HEK293 (cell line): Measurements from ENCODE around the gene METTL16.
A peak's percentile ranks its signal among the peaks of the same experiment; 100 is the strongest.

Experiments used
- BCL11A ChIP-seq: fragments of 450-650 bp; formaldehyde crosslinking; IDR thresholded peaks from 2 replicates; pipeline ENCODE4 v1.5.1; 2016; ENCODE audit warnings: low read depth, missing biosample characterization, missing genetic modification characterization
- BCL11B ChIP-seq: fragments of 450-650 bp; formaldehyde crosslinking; IDR thresholded peaks from 2 replicates; pipeline ENCODE4 v1.5.1; 2016; ENCODE audit warnings: low read depth, missing biosample characterization, missing genetic modification characterization
- GLI4 ChIP-seq: fragments of 450-650 bp; formaldehyde crosslinking; IDR thresholded peaks from 2 replicates; pipeline ENCODE4 v1.5.1; 2016; ENCODE audit warnings: missing biosample characterization, missing genetic modification characterization
- GLIS1 ChIP-seq: fragments of 450-650 bp; formaldehyde crosslinking; IDR thresholded peaks from 2 replicates; pipeline ENCODE4 v1.5.1; 2016; ENCODE audit warnings: missing biosample characterization, missing genetic modification characterization
- HIC1 ChIP-seq: fragments of 450-650 bp; formaldehyde crosslinking; IDR thresholded peaks from 2 replicates; pipeline ENCODE4 v1.5.1; 2016; ENCODE audit warnings: missing biosample characterization, missing genetic modification characterization
- HOXA7 ChIP-seq: sonication (generic); formaldehyde crosslinking; IDR thresholded peaks from 2 replicates; pipeline ENCODE4 v1.8.1; 2022; ENCODE audit warnings: missing genetic modification reagents, borderline replicate concordance
- HOXD13 ChIP-seq: sonication (generic); formaldehyde crosslinking; IDR thresholded peaks from 2 replicates; pipeline ENCODE4 v1.8.0; 2022; ENCODE audit warnings: missing genetic modification reagents, borderline replicate concordance
- PRDM1 ChIP-seq: fragments of 450-650 bp; formaldehyde crosslinking; IDR thresholded peaks from 2 replicates; pipeline ENCODE4; 2016; ENCODE audit warnings: missing biosample characterization, missing genetic modification characterization
- SCRT2 ChIP-seq: fragments of 450-650 bp; formaldehyde crosslinking; IDR thresholded peaks from 2 replicates; pipeline ENCODE4 v1.5.1; 2016; ENCODE audit warnings: missing biosample characterization, missing genetic modification characterization
- SP7 ChIP-seq: fragments of 450-650 bp; formaldehyde crosslinking; IDR thresholded peaks from 2 replicates; pipeline ENCODE4 v1.5.1; 2016; ENCODE audit warnings: missing biosample characterization, missing genetic modification characterization
- WT1 ChIP-seq: fragments of 450-650 bp; formaldehyde crosslinking; IDR thresholded peaks from 2 replicates; pipeline ENCODE4 v1.5.1; 2016; ENCODE audit warnings: missing biosample characterization, missing genetic modification characterization
- ZBTB10 ChIP-seq: fragments of 450-650 bp; formaldehyde crosslinking; IDR thresholded peaks from 2 replicates; pipeline ENCODE4 v1.5.1; 2016; ENCODE audit warnings: missing biosample characterization, missing genetic modification characterization
- ZBTB17 ChIP-seq: fragments of 450-650 bp; formaldehyde crosslinking; IDR thresholded peaks from 2 replicates; pipeline ENCODE4 v1.5.1; 2016; ENCODE audit warnings: missing biosample characterization, missing genetic modification characterization
- ZFHX2 ChIP-seq: fragments of 450-650 bp; formaldehyde crosslinking; conservative IDR thresholded peaks from 2 replicates; pipeline ENCODE4 v1.5.1; 2016; ENCODE audit warnings: missing biosample characterization, missing genetic modification characterization
- ZNF133 ChIP-seq: fragments of 450-650 bp; formaldehyde crosslinking; IDR thresholded peaks from 2 replicates; pipeline ENCODE4 v1.5.1; 2016; ENCODE audit warnings: missing biosample characterization, missing genetic modification characterization
- ZNF266 ChIP-seq: fragments of 450-650 bp; formaldehyde crosslinking; IDR thresholded peaks from 2 replicates; pipeline ENCODE4 v1.5.1; 2016; ENCODE audit warnings: missing biosample characterization, missing genetic modification characterization, low read depth
- ZNF274 ChIP-seq, 2 experiments: fragments of 200-500 bp in 1 of 2; fragments of 450-650 bp in 1 of 2; sonication (Bioruptor generic) in 1 of 2; formaldehyde crosslinking in 1 of 2; IDR thresholded peaks; 2 replicates each; pipeline versions ENCODE4 v1.5.1 to v1.6.1; 2014 to 2016; ENCODE audit warnings: borderline replicate concordance in 1 of 2, inconsistent platforms in 1 of 2, low read length in 1 of 2, missing biosample characterization in 1 of 2, missing genetic modification characterization in 1 of 2
- ZNF324 ChIP-seq: fragments of 450-650 bp; formaldehyde crosslinking; IDR thresholded peaks from 2 replicates; pipeline ENCODE4 v1.5.1; 2016; ENCODE audit warnings: missing biosample characterization, missing genetic modification characterization
- ZNF335 ChIP-seq: fragments of 450-650 bp; formaldehyde crosslinking; conservative IDR thresholded peaks from 2 replicates; pipeline ENCODE4 v1.5.1; 2016; ENCODE audit warnings: missing biosample characterization, missing genetic modification characterization
- ZNF341 ChIP-seq: fragments of 450-650 bp; formaldehyde crosslinking; IDR thresholded peaks from 2 replicates; pipeline ENCODE4; 2016; ENCODE audit warnings: low read depth, missing biosample characterization, missing genetic modification characterization
- ZNF366 ChIP-seq: fragments of 450-650 bp; formaldehyde crosslinking; conservative IDR thresholded peaks from 2 replicates; pipeline ENCODE4 v1.5.1; 2016; ENCODE audit warnings: missing biosample characterization, missing genetic modification characterization
- ZNF391 ChIP-seq: fragments of 450-650 bp; formaldehyde crosslinking; IDR thresholded peaks from 2 replicates; pipeline ENCODE4 v1.5.1; 2016; ENCODE audit warnings: low read depth, missing biosample characterization, missing genetic modification characterization, borderline replicate concordance
- ZNF394 ChIP-seq: fragments of 450-650 bp; formaldehyde crosslinking; IDR thresholded peaks from 2 replicates; pipeline ENCODE4 v1.5.1; 2016; ENCODE audit warnings: missing biosample characterization, missing genetic modification characterization, mild to moderate bottlenecking, moderate library complexity, borderline replicate concordance
- ZNF560 ChIP-seq: fragments of 450-650 bp; formaldehyde crosslinking; IDR thresholded peaks from 2 replicates; pipeline ENCODE4 v1.5.1; 2017; ENCODE audit warnings: missing biosample characterization, missing genetic modification characterization, borderline replicate concordance
- ZNF624 ChIP-seq: fragments of 450-650 bp; formaldehyde crosslinking; IDR thresholded peaks from 2 replicates; pipeline ENCODE4 v1.5.1; 2017; ENCODE audit warnings: missing biosample characterization, missing genetic modification characterization
- ZNF654 ChIP-seq: fragments of 450-650 bp; formaldehyde crosslinking; IDR thresholded peaks from 2 replicates; pipeline ENCODE4 v1.5.1; 2016; ENCODE audit warnings: low read depth, missing biosample characterization, missing genetic modification characterization
- ZSCAN16 ChIP-seq: fragments of 450-650 bp; formaldehyde crosslinking; IDR thresholded peaks from 2 replicates; pipeline ENCODE4 v1.5.1; 2016; ENCODE audit warnings: missing biosample characterization, missing genetic modification characterization
- ZXDB ChIP-seq: fragments of 450-650 bp; formaldehyde crosslinking; IDR thresholded peaks from 2 replicates; pipeline ENCODE4 v1.5.1; 2016; ENCODE audit warnings: missing biosample characterization, missing genetic modification characterization
- TF ChIP-seq, protein P1 (sequence below): fragments of 450-650 bp; formaldehyde crosslinking; IDR thresholded peaks from 2 replicates; pipeline ENCODE4 v1.5.1; 2017; ENCODE audit warnings: missing biosample characterization, missing genetic modification characterization

Gene METTL16

GRCh38 chr17:2398655-2399571, 112.8 kb downstream of the METTL16 start (continued):
- TF ChIP-seq ZBTB10 (tag by site-specific recombination) (peak; percentile 30; the same call in 1 of the 2 replicates), GLIS1 (tag by site-specific recombination) (peak; percentile 73; the same call in 1 of the 2 replicates), BCL11A (tag by site-specific recombination) (peak; percentile 70; the same call in 1 of the 2 replicates), ZNF560 (tag by site-specific recombination) (no peak), ZNF266 (tag by site-specific recombination) (no peak), HOXA7 (CRISPR knock-in tag) (no peak), ZNF324 (tag by site-specific recombination) (0 out of 2 replicates have a peak, but pooled peaks have one; percentile 51), PRDM1 (tag by site-specific recombination) (peak; percentile 90), ZNF274 (IDR thresholded peaks at IDR 0.05; ENCODE audit: low read length) (no peak), ZNF274 (tag by site-specific recombination; IDR thresholded peaks at IDR 0.05; ENCODE audit: borderline replicate concordance) (no peak), ZBTB17 (tag by site-specific recombination) (peak; percentile 86), ZNF341 (tag by site-specific recombination) (peak; percentile 44), SP7 (tag by site-specific recombination) (peak; percentile 21; the same call in 1 of the 2 replicates), HOXD13 (CRISPR knock-in tag) (no peak), ZNF366 (tag by site-specific recombination) (peak; percentile 77), ZNF391 (tag by site-specific recombination) (0 out of 2 replicates have a peak, but pooled peaks have one; percentile 49), ZFHX2 (tag by site-specific recombination) (peak; percentile 21), ZSCAN16 (tag by site-specific recombination) (no peak), ZNF394 (0 out of 2 replicates have a peak, but pooled peaks have one; percentile 15), ZNF624 (tag by site-specific recombination) (no peak), SCRT2 (tag by site-specific recombination) (peak; percentile 93), ZNF133 (tag by site-specific recombination) (no peak), ZXDB (tag by site-specific recombination) (peak; percentile 45), BCL11B (tag by site-specific recombination) (peak; percentile 60; the same call in 1 of the 2 replicates), WT1 (tag by site-specific recombination) (peak; percentile 41), ZNF335 (tag by site-specific recombination) (peak; percentile 86), HIC1 (peak; percentile 72), ZNF654 (tag by site-specific recombination) (no peak), GLI4 (no peak)
- TF ChIP-seq, protein P1, sequence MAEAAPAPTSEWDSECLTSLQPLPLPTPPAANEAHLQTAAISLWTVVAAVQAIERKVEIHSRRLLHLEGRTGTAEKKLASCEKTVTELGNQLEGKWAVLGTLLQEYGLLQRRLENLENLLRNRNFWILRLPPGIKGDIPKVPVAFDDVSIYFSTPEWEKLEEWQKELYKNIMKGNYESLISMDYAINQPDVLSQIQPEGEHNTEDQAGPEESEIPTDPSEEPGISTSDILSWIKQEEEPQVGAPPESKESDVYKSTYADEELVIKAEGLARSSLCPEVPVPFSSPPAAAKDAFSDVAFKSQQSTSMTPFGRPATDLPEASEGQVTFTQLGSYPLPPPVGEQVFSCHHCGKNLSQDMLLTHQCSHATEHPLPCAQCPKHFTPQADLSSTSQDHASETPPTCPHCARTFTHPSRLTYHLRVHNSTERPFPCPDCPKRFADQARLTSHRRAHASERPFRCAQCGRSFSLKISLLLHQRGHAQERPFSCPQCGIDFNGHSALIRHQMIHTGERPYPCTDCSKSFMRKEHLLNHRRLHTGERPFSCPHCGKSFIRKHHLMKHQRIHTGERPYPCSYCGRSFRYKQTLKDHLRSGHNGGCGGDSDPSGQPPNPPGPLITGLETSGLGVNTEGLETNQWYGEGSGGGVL (tag by site-specific recombination): peak; percentile 73
